Liver (tissue), 9 donors: Measurements from ENCODE around the gene TMEM150A. TPM values are rescaled to one million over a fixed set of nuclear protein-coding genes. Genes with fewer than 3 reads are reported as not detected.

Experiments
- DNase-seq: peaks from one replicate; pipeline ENCODE4 v3.0.0-alpha.2; 2017; ENCODE audit warnings: low spot score
- H3K27ac ChIP-seq, 2 donors: one replicate each; pipeline ENCODE4 v1.7.0; 2013; ENCODE audit warnings: inconsistent platforms in 2 of 2, low read length in 2 of 2, control low read depth in 1 of 2, low read depth in 1 of 2, mild to moderate bottlenecking in 1 of 2
- H3K27me3 ChIP-seq, 4 donors: one replicate each; pipeline versions ENCODE4 v1.6.1 to v1.7.0; 2013; ENCODE audit warnings: low read length in 3 of 4, inconsistent platforms in 1 of 4, mild to moderate bottlenecking in 1 of 4, moderate library complexity in 1 of 4; ENCODE audit not compliant: control insufficient read depth in 4 of 4, insufficient read depth in 4 of 4
- H3K36me3 ChIP-seq, 4 donors: one replicate each; pipeline versions ENCODE4 v1.6.1 to v1.7.0; 2013; ENCODE audit warnings: low read length in 3 of 4, mild to moderate bottlenecking in 3 of 4, low read depth in 1 of 4, moderate library complexity in 1 of 4; ENCODE audit not compliant: control insufficient read depth in 4 of 4, insufficient read depth in 3 of 4
- H3K4me1 ChIP-seq, 4 donors: one replicate each; pipeline versions ENCODE4 v1.6.1 to v1.7.0; 2013; ENCODE audit warnings: low read length in 3 of 4, mild to moderate bottlenecking in 3 of 4, moderate library complexity in 1 of 4; ENCODE audit not compliant: control insufficient read depth in 4 of 4, insufficient read depth in 4 of 4
- H3K4me3 ChIP-seq, 3 donors: one replicate each; pipeline versions ENCODE4 v1.6.1 to v1.7.0; 2013; ENCODE audit warnings: low read length in 3 of 3, control low read depth in 1 of 3, low read depth in 1 of 3, mild to moderate bottlenecking in 1 of 3
- H3K9ac ChIP-seq, 2 donors: one replicate each; pipeline ENCODE4 v1.7.0; 2013; ENCODE audit warnings: low read length in 2 of 2, mild to moderate bottlenecking in 2 of 2, moderate library complexity in 2 of 2, control low read depth in 1 of 2, low read depth in 1 of 2
- H3K9me3 ChIP-seq, 4 donors: one replicate each; pipeline versions ENCODE4 v1.6.1 to v1.7.0; 2013; ENCODE audit warnings: low read length in 3 of 4; ENCODE audit not compliant: control insufficient read depth in 4 of 4
- EGR1 ChIP-seq, 2 donors: IDR thresholded peaks; 2 replicates each; pipeline ENCODE4 v1.6.1; 2016 to 2018; ENCODE audit warnings: antibody characterized with exemption in 2 of 2, low read depth in 2 of 2
- FOXA1 ChIP-seq: IDR thresholded peaks from 2 replicates; pipeline ENCODE4 v1.6.1; 2016; ENCODE audit warnings: antibody characterized with exemption
- GABPA ChIP-seq, 2 donors: IDR thresholded peaks in 1 of 2; conservative IDR thresholded peaks in 1 of 2; 2 replicates each; pipeline ENCODE4 v1.6.1; 2016; ENCODE audit warnings: antibody characterized with exemption in 2 of 2, mild to moderate bottlenecking in 1 of 2, moderate library complexity in 1 of 2
- HNF4A ChIP-seq, 2 donors: conservative IDR thresholded peaks; 2 replicates each; pipeline ENCODE4 v1.6.1; 2016; ENCODE audit warnings: antibody characterized with exemption in 2 of 2, mild to moderate bottlenecking in 2 of 2
- HNF4G ChIP-seq: IDR thresholded peaks from 2 replicates; pipeline ENCODE4 v1.6.1; 2016; ENCODE audit warnings: antibody characterized with exemption
- JUND ChIP-seq, 2 donors: IDR thresholded peaks; 2 replicates each; pipeline ENCODE4 v1.6.1; 2016; ENCODE audit warnings: antibody characterized with exemption in 2 of 2
- RAD21 ChIP-seq, 2 donors: IDR thresholded peaks; 2 replicates each; pipeline ENCODE4 v1.6.1; 2016; ENCODE audit warnings: antibody characterized with exemption in 2 of 2, mild to moderate bottlenecking in 2 of 2
- RXRA ChIP-seq, 2 donors: IDR thresholded peaks; 2 replicates each; pipeline ENCODE4 v1.6.1; 2017 to 2018; ENCODE audit warnings: antibody characterized with exemption in 2 of 2, mild to moderate bottlenecking in 1 of 2
- SP1 ChIP-seq: IDR thresholded peaks from 2 replicates; pipeline ENCODE4 v1.6.1; 2018; ENCODE audit warnings: antibody characterized with exemption, mild to moderate bottlenecking
- WGBS: extraction: QIAGEN DNeasy Blood & Tissue Kit; methylation state at CpG from one replicate; pipeline ENCODE4 v1.1.7; 2013; 5-methylcytosine and 5-hydroxymethylcytosine counted together
- polyA plus RNA-seq, 2 donors: library from polyadenylated mRNA; stranded (reverse) in 1 of 2; unstranded in 1 of 2; fragments of 200-250 nt in 1 of 2; fragments of >200 nt in 1 of 2; fragmentation: Nextera tagmentation in 1 of 2; extraction: Ambion mirVana in 1 of 2; gene quantifications; one replicate each; pipeline versions ENCODE4 v1.2.1 to v1.2.3, GENCODE V29; 2013 to 2015
- total RNA-seq, 2 donors: library from RNA; depleted of rRNA; stranded (reverse); fragments of >200 nt; gene quantifications; one replicate each; pipeline ENCODE4 v1.2.3, GENCODE V29; 2014
- TF ChIP-seq, protein P1 (sequence below): IDR thresholded peaks from 2 replicates; pipeline ENCODE4 v1.6.1; 2016; ENCODE audit warnings: antibody characterized with exemption, mild to moderate bottlenecking
- TF ChIP-seq, protein P2 (sequence below): fragments of 150-350 bp; IDR thresholded peaks from 2 replicates; pipeline ENCODE4 v1.5.1; 2017; ENCODE audit warnings: improper control_type of control experiment, low read depth, low read length; ENCODE audit not compliant: missing input control
- TF ChIP-seq, protein P3 (sequence below): IDR thresholded peaks from 2 replicates; pipeline ENCODE4 v1.6.1; 2016; ENCODE audit warnings: antibody characterized with exemption
- TF ChIP-seq, protein P4 (sequence below): IDR thresholded peaks from 2 replicates; pipeline ENCODE4 v1.6.1; 2016; ENCODE audit warnings: antibody characterized with exemption
- TF ChIP-seq, protein P5 (sequence below): IDR thresholded peaks from 2 replicates; pipeline ENCODE4 v1.6.1; 2016; ENCODE audit warnings: antibody characterized with exemption
- donor health status: healthy.
- donor health status: healthy.
- donor health status: healthy.
- donor health status: healthy.
- donor health status: healthy.

Gene TMEM150A
- total and polyA plus RNA-seq, 4 donors: 13.1 to 32.5 (median 24.6) TPM

DNA sequence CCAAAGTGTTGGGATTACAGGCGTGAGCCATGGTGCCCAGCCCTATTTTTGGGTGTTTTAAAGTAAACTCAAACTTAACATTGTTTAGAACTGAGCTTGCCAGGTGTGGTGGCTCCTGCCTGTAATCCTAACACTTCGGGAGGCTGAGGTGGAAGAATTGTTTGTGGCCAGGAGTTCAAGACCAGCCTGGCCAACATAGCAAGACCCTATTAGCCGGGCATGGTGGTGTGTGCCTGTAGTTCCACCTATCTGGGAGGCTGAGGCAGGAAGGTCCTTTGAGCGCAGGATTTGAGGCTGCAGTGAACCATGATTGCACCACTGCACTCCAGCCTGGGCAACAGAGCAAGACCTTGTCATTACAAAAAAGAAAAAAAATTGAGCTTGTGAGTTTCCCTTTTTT, 48.0 kb upstream of the TMEM150A start (continued):
- TF ChIP-seq, protein P1, sequence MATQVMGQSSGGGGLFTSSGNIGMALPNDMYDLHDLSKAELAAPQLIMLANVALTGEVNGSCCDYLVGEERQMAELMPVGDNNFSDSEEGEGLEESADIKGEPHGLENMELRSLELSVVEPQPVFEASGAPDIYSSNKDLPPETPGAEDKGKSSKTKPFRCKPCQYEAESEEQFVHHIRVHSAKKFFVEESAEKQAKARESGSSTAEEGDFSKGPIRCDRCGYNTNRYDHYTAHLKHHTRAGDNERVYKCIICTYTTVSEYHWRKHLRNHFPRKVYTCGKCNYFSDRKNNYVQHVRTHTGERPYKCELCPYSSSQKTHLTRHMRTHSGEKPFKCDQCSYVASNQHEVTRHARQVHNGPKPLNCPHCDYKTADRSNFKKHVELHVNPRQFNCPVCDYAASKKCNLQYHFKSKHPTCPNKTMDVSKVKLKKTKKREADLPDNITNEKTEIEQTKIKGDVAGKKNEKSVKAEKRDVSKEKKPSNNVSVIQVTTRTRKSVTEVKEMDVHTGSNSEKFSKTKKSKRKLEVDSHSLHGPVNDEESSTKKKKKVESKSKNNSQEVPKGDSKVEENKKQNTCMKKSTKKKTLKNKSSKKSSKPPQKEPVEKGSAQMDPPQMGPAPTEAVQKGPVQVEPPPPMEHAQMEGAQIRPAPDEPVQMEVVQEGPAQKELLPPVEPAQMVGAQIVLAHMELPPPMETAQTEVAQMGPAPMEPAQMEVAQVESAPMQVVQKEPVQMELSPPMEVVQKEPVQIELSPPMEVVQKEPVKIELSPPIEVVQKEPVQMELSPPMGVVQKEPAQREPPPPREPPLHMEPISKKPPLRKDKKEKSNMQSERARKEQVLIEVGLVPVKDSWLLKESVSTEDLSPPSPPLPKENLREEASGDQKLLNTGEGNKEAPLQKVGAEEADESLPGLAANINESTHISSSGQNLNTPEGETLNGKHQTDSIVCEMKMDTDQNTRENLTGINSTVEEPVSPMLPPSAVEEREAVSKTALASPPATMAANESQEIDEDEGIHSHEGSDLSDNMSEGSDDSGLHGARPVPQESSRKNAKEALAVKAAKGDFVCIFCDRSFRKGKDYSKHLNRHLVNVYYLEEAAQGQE: no peak
- TF ChIP-seq HNF4G: no peak
- TF ChIP-seq GABPA (IDR thresholded peaks at IDR 0.05 in 1 of 2, conservative IDR thresholded peaks at IDR 0.05 in 1 of 2): no peak
- no peak for TF ChIP-seq HNF4A (conservative IDR thresholded peaks at IDR 0.05)

DNA sequence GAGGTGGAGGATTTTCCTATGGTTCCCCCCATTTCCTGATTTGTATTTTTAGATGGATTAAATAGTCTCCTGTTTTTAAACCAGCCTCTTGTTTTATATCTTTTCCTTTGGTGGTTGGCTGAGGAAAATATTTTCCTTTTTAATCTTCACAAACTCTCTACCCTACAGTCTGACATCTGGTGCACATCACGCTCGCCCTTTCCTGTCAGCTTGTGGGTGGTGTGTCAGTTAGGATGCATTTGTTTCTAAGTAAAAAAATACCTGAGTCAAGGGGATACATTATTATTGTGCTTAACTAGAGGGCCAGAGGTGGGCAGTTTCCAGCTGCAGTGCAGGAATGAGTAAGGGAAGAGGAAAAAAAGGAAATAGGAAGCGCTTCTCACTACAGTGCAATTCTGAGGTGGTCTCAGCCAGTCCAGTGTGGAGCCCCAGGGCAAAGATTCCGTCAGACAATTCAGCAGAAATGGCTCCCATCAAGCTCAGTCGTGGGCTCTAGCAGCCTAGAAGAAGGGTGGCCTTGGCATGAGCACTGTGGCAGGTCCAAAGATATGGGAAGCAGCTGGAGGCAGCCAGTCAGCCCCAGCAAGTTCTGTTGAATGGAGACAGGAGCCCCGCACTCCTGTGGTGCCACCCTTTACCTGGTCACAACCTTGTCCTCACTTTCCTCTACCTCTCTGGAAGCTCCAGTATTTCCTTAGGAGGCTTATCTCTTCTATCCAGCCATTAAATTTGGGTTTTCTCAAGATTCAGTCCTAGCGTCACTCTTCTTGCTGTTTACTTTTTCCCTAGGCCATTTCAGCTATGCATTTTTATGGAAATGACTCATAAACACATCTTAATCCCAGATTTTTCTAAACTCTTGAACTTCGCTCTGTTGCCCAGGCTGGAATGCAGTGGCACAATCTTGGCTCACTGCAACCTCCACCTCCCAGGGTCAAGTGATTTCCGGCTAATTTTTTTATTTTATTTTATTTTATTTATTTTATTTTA, 47.0 kb upstream of the TMEM150A start:
- H3K27ac ChIP-seq: no peak overlapping the region

DNA sequence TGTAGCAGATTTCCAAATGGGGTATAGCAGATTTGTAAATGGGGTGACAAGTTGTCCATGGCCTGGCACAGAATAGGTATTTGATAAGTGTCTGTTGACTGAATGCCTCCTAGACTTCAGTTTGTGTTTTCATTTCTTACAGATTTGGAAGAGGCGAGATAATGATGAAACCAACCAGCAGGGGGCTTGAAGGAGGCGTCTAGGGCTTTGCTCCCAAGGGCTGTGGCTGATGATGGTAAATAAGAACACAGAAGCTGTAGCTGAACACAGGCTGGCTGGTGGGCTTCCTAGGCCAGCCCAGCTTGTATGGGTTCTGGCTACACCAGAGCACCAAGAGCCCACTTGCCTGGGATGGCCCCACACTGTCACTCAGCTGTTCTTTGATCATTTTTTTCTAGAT, 46.1 kb upstream of the TMEM150A start:
- peak; percentile 18 to 61 for TF ChIP-seq RAD21 (IDR thresholded peaks at IDR 0.05)
- TF ChIP-seq, protein P2, sequence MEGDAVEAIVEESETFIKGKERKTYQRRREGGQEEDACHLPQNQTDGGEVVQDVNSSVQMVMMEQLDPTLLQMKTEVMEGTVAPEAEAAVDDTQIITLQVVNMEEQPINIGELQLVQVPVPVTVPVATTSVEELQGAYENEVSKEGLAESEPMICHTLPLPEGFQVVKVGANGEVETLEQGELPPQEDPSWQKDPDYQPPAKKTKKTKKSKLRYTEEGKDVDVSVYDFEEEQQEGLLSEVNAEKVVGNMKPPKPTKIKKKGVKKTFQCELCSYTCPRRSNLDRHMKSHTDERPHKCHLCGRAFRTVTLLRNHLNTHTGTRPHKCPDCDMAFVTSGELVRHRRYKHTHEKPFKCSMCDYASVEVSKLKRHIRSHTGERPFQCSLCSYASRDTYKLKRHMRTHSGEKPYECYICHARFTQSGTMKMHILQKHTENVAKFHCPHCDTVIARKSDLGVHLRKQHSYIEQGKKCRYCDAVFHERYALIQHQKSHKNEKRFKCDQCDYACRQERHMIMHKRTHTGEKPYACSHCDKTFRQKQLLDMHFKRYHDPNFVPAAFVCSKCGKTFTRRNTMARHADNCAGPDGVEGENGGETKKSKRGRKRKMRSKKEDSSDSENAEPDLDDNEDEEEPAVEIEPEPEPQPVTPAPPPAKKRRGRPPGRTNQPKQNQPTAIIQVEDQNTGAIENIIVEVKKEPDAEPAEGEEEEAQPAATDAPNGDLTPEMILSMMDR: peak; percentile 19
- TF ChIP-seq, protein P3, sequence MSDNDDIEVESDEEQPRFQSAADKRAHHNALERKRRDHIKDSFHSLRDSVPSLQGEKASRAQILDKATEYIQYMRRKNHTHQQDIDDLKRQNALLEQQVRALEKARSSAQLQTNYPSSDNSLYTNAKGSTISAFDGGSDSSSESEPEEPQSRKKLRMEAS: no peak
- H3K27me3 ChIP-seq: no peaks in the 10 kb centered on the region
- no peak overlapping the region for H3K27ac ChIP-seq
- WGBS: 80% methylated on average over 2 of the region's 2 CpGs
- H3K36me3 ChIP-seq: peaks cover 16 to 69% (median 57%) of the 10 kb centered on the region in 4 donors
- no peak for DNase-seq
- H3K9ac ChIP-seq: no peak overlapping the region
- no peak overlapping the region for H3K4me3 ChIP-seq
- no peaks in the 10 kb centered on the region for H3K4me1 ChIP-seq
- no peaks in the 10 kb centered on the region for H3K9me3 ChIP-seq

More for the DNA sequence above, 47.0 kb upstream of the TMEM150A start:
- TF ChIP-seq RXRA (IDR thresholded peaks at IDR 0.05) (no peak), RAD21 (IDR thresholded peaks at IDR 0.05) (no peak), SP1 (no peak), EGR1 (IDR thresholded peaks at IDR 0.05; ENCODE audit: low read depth in 2 of 2) (no peak), HNF4A (conservative IDR thresholded peaks at IDR 0.05) (no peak), JUND (IDR thresholded peaks at IDR 0.05) (no peak), HNF4G (no peak), FOXA1 (no peak)
- TF ChIP-seq, protein P3: no peak
- TF ChIP-seq, protein P4, sequence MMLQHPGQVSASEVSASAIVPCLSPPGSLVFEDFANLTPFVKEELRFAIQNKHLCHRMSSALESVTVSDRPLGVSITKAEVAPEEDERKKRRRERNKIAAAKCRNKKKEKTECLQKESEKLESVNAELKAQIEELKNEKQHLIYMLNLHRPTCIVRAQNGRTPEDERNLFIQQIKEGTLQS: no peak
- TF ChIP-seq, protein P5, sequence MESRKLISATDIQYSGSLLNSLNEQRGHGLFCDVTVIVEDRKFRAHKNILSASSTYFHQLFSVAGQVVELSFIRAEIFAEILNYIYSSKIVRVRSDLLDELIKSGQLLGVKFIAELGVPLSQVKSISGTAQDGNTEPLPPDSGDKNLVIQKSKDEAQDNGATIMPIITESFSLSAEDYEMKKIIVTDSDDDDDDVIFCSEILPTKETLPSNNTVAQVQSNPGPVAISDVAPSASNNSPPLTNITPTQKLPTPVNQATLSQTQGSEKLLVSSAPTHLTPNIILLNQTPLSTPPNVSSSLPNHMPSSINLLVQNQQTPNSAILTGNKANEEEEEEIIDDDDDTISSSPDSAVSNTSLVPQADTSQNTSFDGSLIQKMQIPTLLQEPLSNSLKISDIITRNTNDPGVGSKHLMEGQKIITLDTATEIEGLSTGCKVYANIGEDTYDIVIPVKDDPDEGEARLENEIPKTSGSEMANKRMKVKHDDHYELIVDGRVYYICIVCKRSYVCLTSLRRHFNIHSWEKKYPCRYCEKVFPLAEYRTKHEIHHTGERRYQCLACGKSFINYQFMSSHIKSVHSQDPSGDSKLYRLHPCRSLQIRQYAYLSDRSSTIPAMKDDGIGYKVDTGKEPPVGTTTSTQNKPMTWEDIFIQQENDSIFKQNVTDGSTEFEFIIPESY: no peak
- WGBS: 92% methylated on average over 9 of the region's 9 CpGs
- Histone ChIP-seq H3K36me3 (peaks cover 14 to 63% (median 55%) of the 10 kb centered on the region in 4 donors), H3K9me3 (no peaks in the 10 kb centered on the region), H3K4me1 (no peaks in the 10 kb centered on the region), H3K4me3 (no peak overlapping the region), H3K9ac (no peak overlapping the region), H3K27me3 (no peaks in the 10 kb centered on the region)
- DNase-seq: no peak
